Spleen (tissue), 13 donors: ENCODE data around the gene PNLIP. TPM values are rescaled to one million over a fixed set of nuclear protein-coding genes. Genes with fewer than 3 reads are reported as not detected.

Source experiments
- DNase-seq: peaks from one replicate; pipeline ENCODE4 v3.0.0-alpha.2; 2020
- H3K27ac ChIP-seq, 8 donors: fragments of 200-600 bp; sonication (generic) in 7 of 8; 1 replicate in 4 of 8; 2 replicates in 4 of 8; pipeline versions ENCODE4 v1.5.0 to v1.8.0; 2016 to 2021; ENCODE audit warnings: inconsistent platforms in 4 of 8, mild to moderate bottlenecking in 4 of 8, moderate library complexity in 1 of 8
- H3K27me3 ChIP-seq, 7 donors: fragments of 200-600 bp; sonication (generic) in 6 of 7; replicated peaks in 1 of 7; 1 replicate in 4 of 7; 2 replicates in 3 of 7; pipeline versions ENCODE4 v1.5.0 to v1.8.0; 2016 to 2021; ENCODE audit warnings: inconsistent platforms in 3 of 7, mild to moderate bottlenecking in 1 of 7
- H3K36me3 ChIP-seq, 6 donors: fragments of 200-600 bp; sonication (generic) in 5 of 6; 1 replicate in 4 of 6; 2 replicates in 2 of 6; pipeline versions ENCODE4 v1.5.0 to v1.8.0; 2016 to 2021; ENCODE audit warnings: inconsistent platforms in 2 of 6
- H3K4me1 ChIP-seq, 6 donors: fragments of 200-600 bp; sonication (generic) in 5 of 6; 1 replicate in 3 of 6; 2 replicates in 3 of 6; pipeline versions ENCODE4 v1.5.0 to v1.8.0; 2016 to 2021; ENCODE audit warnings: inconsistent platforms in 3 of 6
- H3K4me3 ChIP-seq, 8 donors: fragments of 200-600 bp; sonication (generic) in 7 of 8; 1 replicate in 4 of 8; 2 replicates in 4 of 8; pipeline versions ENCODE4 v1.5.0 to v1.8.0; 2016 to 2021; ENCODE audit warnings: inconsistent platforms in 4 of 8, mild to moderate bottlenecking in 4 of 8, moderate library complexity in 2 of 8
- H3K9me3 ChIP-seq, 8 donors: fragments of 200-600 bp; sonication (generic) in 7 of 8; 1 replicate in 4 of 8; 2 replicates in 4 of 8; pipeline versions ENCODE4 v1.5.0 to v1.8.0; 2016 to 2021; ENCODE audit warnings: inconsistent platforms in 4 of 8
- POLR2A ChIP-seq, 3 donors: fragments of 450-650 bp; IDR thresholded peaks; one replicate each; pipeline ENCODE4 v1.5.1; 2017; ENCODE audit warnings: antibody characterized with exemption in 3 of 3, mild to moderate bottlenecking in 1 of 3
- POLR2AphosphoS5 ChIP-seq, 3 donors: sonication (generic); formaldehyde crosslinking; IDR thresholded peaks; one replicate each; pipeline ENCODE4 v1.5.1; 2017; ENCODE audit warnings: antibody characterized with exemption in 3 of 3
- WGBS, 5 donors: extraction: QIAGEN DNeasy Blood & Tissue Kit in 3 of 5; methylation state at CpG; one replicate each; pipeline versions ENCODE4 v1.1.5 to v1.1.7; 2013 to 2018; 5-methylcytosine and 5-hydroxymethylcytosine counted together
- intact Hi-C: fragments of 100-400 bp; cut with DNase I; formaldehyde crosslinking; loops from one replicate; pipeline ENCODE4 v1.15.0; 2023; ENCODE audit warnings: low total_unique reads
- long read RNA-seq, 2 donors: transcript quantifications; one replicate each; lab custom pipeline, GENCODE V29; 2026
- polyA plus RNA-seq, 3 donors: library from polyadenylated mRNA; stranded (reverse); fragments of 200-250 nt; gene quantifications; one replicate each; pipeline ENCODE4 v1.2.1, GENCODE V29; 2013
- total RNA-seq, 7 donors: library from RNA; depleted of rRNA in 3 of 7; stranded (reverse); fragments of >200 nt in 3 of 7; fragmentation: NEBNext Ultra II Directional in 4 of 7; extraction: Animal tissue kit (Norgen Biotek cat#: 25700) in 4 of 7; gene quantifications; one replicate each; pipeline versions ENCODE4 v1.1.0 to v1.2.1, GENCODE V29; 2016 to 2021
- TF ChIP-seq, protein P1 (sequence below), 11 experiments: fragments of 200-600 bp in 7 of 11; fragments of 450-650 bp in 4 of 11; sonication (generic) in 4 of 11; IDR thresholded peaks in 8 of 11; conservative IDR thresholded peaks in 3 of 11; 1 replicate in 7 of 11; 2 replicates in 4 of 11; pipeline versions ENCODE4 v1.4.0 to v1.8.0; 2016 to 2021; ENCODE audit warnings: antibody characterized with exemption in 11 of 11, inconsistent platforms in 4 of 11, mild to moderate bottlenecking in 1 of 11
- donor health status: healthy with polysubstance abuse.
- donor health status: DM: no; HTN: no; CAD: no; lungs with moderate emphysema.
- donor health status: DM: no; HTN: no; CAD: no.
- donor health status: Bipolar disorder and iron deficiency.
- donor health status: healthy.
- donor health status: DM: no; HTN: no; CAD: no.
- donor health status: DM: yes; HTN: yes; CAD: no.

The PNLIP gene
- 1 to 10 TPM in 3 of 7 donors, not detected in 4; 1.2 to 3.0 (median 1.7) TPM for total RNA-seq
- under 1 TPM in 2 of 3 donors, not detected in 1; 0.18 to 0.20 TPM for polyA plus RNA-seq
- long read RNA-seq, donor 1: 0 reads
- long read RNA-seq, donor 2: 0 reads

DNA sequence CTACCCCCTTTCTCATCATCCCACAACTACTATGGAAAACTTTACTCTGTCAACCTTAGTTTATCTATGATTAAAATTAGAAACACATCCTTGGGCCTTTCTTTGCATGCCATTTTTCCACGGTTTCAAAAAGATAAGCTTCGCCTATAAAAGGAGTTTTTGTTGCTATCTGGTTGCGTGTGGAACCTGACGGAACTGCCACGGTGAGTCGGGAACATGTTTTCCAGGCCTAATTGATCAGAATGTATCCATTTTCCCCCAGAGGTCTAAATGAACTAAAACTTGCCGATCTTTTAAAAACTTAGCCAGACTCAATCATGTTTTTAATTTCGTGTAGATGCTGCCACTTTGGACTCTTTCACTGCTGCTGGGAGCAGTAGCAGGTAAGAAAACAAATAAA lies at the start of gene PNLIP:
TSS of gene PNLIP (plus strand) at position 176 of the 400 bp plus-strand sequence. CDS start at position 338, 162 bp downstream.
- TF ChIP-seq, protein P1, sequence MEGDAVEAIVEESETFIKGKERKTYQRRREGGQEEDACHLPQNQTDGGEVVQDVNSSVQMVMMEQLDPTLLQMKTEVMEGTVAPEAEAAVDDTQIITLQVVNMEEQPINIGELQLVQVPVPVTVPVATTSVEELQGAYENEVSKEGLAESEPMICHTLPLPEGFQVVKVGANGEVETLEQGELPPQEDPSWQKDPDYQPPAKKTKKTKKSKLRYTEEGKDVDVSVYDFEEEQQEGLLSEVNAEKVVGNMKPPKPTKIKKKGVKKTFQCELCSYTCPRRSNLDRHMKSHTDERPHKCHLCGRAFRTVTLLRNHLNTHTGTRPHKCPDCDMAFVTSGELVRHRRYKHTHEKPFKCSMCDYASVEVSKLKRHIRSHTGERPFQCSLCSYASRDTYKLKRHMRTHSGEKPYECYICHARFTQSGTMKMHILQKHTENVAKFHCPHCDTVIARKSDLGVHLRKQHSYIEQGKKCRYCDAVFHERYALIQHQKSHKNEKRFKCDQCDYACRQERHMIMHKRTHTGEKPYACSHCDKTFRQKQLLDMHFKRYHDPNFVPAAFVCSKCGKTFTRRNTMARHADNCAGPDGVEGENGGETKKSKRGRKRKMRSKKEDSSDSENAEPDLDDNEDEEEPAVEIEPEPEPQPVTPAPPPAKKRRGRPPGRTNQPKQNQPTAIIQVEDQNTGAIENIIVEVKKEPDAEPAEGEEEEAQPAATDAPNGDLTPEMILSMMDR (IDR thresholded peaks at IDR 0.05 in 8 of 11, conservative IDR thresholded peaks at IDR 0.05 in 3 of 11): no peak
- Histone ChIP-seq H3K9me3 (no peaks in the 10 kb centered on the region), H3K27ac (no peak within 1 kb of the TSS), H3K4me3 (no peak within 1 kb of the TSS), H3K36me3 (no peaks in the 10 kb centered on the region), H3K4me1 (no peaks in the 10 kb centered on the region), H3K27me3 (no peaks in the 10 kb centered on the region)
- intact Hi-C loops: no loop called here
- WGBS, 5 donors: 88 to 92% (median 89%) methylated on average over 8 of the region's 8 CpGs
- no peak for DNase-seq

DNA sequence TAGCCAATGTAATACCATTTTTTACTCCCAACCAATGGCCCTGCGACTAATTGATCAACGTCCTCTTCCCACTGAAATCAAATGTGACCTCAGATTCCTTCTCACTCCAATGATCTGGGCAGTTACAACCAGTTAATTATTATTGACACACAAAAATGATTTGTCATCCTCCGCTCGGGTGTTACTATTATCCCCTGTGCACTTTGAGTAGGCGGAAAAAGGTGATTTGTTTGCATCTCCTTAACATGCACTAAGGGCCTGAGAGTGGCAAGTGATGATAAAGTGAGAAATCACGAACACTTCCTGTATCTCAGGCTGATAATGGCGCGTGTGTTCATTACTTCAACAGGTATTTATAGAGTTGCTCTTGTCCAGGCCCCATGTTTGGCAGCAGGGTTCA lies 40.9 kb upstream of the PNLIP start:
- DNase-seq: no peak
- H3K36me3 ChIP-seq: no peaks in the 10 kb centered on the region
- H3K9me3 ChIP-seq: no peaks in the 10 kb centered on the region
- WGBS, 5 donors: 58 to 73% (median 62%) methylated on average over 8 of the region's 8 CpGs
- TF ChIP-seq, protein P1 (IDR thresholded peaks at IDR 0.05 in 8 of 11, conservative IDR thresholded peaks at IDR 0.05 in 3 of 11): no peak
- no peak for TF ChIP-seq POLR2AphosphoS5 (IDR thresholded peaks at IDR 0.05)
- TF ChIP-seq POLR2A (IDR thresholded peaks at IDR 0.05): no peak
- no peak overlapping the region for H3K4me3 ChIP-seq
- H3K4me1 ChIP-seq: no peaks in the 10 kb centered on the region
- H3K27ac ChIP-seq: no peak overlapping the region
- no peaks in the 10 kb centered on the region for H3K27me3 ChIP-seq
- intact Hi-C loops: no loop called here

- Histone ChIP-seq H3K9me3 (no peaks in the 10 kb centered on the region), H3K27ac (no peak overlapping the region), H3K4me3 (no peak overlapping the region), H3K4me1 (no peaks in the 10 kb centered on the region), H3K27me3 (no peaks in the 10 kb centered on the region), H3K36me3 (no peaks in the 10 kb centered on the region)
- TF ChIP-seq POLR2A (IDR thresholded peaks at IDR 0.05) (no peak), POLR2AphosphoS5 (IDR thresholded peaks at IDR 0.05) (no peak)
- TF ChIP-seq, protein P1 (IDR thresholded peaks at IDR 0.05 in 8 of 11, conservative IDR thresholded peaks at IDR 0.05 in 3 of 11): no peak
- intact Hi-C loops: no loop called here
- no peak for DNase-seq
- WGBS, 5 donors: 79 to 92% (median 81%) methylated on average over 3 of the region's 3 CpGs
These were observed 35.2 kb upstream of the PNLIP start for GRCh38 chr10:116510565-116510964.

- 57 to 75% (median 69%) methylated on average over 3 of the region's 3 CpGs for WGBS, 5 donors
- no peak overlapping the region for H3K4me3 ChIP-seq
- no peak for DNase-seq
- TF ChIP-seq, protein P1 (IDR thresholded peaks at IDR 0.05 in 8 of 11, conservative IDR thresholded peaks at IDR 0.05 in 3 of 11): no peak
- TF ChIP-seq POLR2AphosphoS5 (IDR thresholded peaks at IDR 0.05) (no peak), POLR2A (IDR thresholded peaks at IDR 0.05) (no peak)
- H3K27me3 ChIP-seq: no peaks in the 10 kb centered on the region
- H3K9me3 ChIP-seq: no peaks in the 10 kb centered on the region
- H3K4me1 ChIP-seq: no peaks in the 10 kb centered on the region
- H3K27ac ChIP-seq: no peak overlapping the region
- intact Hi-C loops: no loop called here
- no peaks in the 10 kb centered on the region for H3K36me3 ChIP-seq
These were observed 34.4 kb upstream of the PNLIP start for GRCh38 chr10:116511365-116511764.
